Measurements from ENCODE around the gene IL22RA2.
"Not testable (repeated sequence)": the region's sequence is repeated elsewhere in the genome, so short reads cannot be mapped to it uniquely, and the experiment has no call there.

IL22RA2 gene

DNA sequence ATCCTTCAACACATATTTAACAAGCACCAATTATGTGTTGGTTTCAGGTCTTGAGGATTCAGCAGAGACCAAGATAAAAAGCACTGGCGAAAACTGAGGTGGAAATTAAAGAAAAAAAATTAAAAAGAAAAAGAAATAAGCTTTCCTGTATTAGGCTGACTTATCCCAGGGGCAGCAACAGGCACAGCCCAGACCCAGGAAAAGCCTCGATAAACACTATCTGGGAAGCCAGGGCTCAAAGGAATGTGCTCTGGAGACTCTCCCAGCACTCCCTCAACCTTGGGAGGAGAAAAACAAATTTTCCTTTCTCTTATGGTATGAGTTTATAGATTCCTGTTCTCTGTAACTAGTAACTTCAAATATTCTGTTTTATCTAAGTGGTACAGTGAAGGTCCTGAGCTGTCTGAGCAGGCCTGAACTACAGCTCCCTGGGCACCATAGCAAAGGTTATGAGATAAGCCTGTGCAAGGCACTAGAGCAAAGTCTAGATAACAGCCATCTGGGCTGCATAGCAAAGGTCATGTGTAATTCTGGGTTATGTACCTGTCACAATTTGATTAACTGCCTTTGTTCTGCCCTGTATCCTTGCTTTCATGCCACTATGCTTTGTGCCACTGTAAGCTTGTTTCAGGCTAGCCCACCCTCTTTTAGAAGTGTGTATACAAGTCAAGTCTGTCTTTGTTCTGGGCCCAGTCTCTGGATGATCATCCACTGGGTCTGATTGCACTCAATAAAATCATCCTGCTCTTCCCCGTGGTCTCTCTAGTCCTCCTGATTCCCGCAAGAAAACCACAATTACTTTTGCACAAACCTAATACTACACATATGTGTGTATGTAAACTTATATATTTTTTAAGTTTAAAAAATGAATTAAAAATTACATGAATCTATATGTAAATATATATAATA lies 54.0 kb downstream of the IL22RA2 start:
- no peak for DNase-seq

DNA sequence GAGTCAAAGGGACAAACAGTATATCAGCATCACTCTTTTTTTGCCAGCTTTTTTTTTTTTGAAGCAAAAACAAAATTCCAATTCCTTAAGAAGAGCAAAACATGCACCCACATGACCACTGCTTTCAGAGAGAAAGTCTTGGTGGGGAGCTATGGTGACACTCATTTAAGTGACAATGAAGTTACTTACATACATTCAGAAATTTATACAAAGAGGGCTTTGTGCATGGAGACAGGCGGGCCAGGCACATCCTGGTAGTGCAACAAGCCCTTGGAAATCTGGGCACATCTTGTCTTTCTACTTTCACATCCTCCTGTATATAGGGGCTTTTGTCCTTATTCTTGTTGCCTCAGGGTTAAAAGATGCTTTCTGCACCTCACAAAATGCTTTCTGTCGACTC lies 55.9 kb downstream of the IL22RA2 start:
- no peak for DNase-seq

DNA sequence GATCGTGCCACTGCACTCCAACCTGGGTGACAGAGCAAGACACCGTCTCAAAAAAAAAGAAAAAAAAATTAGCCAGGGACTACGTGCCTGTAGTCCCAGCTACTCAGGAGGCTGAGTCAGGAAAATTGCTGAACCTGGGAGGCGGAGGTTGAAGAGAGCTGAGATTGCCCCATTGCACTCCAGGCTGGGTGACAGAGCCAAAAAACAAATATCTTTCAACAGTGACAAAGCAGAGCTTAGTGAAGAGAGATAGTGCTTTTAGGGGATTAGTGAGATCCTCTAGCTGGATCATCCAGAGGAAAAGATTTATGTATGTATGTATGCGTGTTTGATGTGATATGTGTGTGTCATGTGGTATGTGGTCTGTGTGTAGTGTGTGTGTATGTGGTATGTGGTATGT lies 56.6 kb downstream of the IL22RA2 start:
- DNase-seq, result no peak

DNA sequence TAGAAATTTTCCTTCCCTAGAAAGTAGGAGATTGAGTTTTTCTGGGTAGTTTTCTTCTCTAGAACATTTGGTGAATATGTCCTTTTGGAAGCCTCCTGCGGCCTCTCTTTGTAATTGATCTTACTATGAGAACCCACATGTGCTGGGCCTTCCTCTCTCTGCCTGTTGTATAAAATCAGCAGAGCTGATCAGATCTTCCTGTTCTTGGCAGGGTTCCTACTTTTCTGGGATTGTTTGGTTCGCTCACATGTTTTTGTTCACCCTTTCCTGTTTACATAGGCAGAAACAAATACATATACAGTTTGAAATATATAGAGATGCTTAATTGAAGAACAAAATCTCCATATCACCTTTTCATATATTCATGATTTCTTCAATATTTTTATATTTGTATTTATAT lies 57.8 kb downstream of the IL22RA2 start:
- peak; percentile 29 for DNase-seq

DNA sequence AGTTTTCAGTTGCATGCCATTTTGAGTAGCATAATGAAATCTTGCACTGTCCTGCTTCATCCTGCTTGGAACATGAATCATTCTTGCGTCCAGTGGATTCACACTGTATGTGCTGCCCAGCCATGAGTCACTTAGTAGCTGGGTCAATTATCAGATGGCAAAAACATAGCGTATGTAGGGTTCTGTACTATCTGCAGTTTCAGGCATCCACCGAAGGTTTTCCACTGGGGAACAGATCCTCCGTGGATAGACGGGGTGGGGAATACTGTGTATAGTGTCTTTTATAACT lies 61.4 kb downstream of the IL22RA2 start:
- DNase-seq, result no peak

DNA sequence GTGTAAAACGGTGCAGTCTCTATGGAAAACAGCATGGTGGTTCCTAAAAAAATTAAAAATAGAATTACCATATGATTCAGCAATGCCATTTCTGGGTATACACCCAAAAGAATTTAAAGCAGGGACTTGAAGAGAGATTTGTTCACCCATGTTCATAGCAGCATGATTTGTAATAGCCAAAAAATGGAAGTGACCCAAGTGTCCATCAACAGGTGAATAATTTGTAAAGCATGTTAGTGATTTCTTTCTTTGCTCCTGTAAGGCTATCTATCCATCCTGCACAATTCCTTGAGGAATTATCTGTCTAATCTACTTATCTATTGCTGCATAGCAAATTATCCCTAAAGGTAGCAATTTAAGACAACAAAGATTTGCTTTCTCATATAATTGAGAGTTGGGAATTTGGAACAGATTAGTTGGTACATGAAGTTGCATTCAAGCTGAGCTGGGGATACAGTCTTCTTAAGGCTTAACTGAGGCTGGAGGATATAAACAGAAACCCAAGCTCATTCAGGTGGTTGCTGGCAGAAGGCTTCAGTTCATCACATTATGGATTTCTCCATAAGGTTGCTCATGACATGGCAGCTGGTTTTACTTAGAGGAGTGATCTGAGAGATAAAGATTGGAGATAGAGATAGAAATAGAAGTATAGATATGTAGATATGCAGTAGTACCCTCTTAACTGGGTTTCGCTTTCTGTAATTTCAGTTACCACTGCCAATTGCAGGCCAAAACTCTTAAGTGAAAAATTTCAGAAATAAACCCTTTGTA lies 62.0 kb downstream of the IL22RA2 start:
- DNase-seq, result no peak

DNA sequence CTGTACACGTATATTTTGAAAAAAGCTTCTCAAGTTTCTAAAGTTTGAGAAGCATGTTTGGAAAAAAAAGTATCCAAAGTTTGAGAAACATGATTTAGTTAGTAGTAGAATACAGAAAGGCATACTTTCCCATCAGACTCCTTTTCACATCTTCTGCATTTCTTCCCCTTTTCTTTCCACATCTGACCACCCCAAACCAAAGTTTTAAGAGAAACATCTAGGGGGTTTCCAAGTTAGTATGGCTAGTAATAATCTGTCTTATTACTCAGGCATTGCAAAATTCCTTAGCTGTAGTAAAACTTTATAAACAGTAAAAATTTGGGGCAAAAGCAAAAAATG lies 65.7 kb downstream of the IL22RA2 start:
- no peak for DNase-seq

DNA sequence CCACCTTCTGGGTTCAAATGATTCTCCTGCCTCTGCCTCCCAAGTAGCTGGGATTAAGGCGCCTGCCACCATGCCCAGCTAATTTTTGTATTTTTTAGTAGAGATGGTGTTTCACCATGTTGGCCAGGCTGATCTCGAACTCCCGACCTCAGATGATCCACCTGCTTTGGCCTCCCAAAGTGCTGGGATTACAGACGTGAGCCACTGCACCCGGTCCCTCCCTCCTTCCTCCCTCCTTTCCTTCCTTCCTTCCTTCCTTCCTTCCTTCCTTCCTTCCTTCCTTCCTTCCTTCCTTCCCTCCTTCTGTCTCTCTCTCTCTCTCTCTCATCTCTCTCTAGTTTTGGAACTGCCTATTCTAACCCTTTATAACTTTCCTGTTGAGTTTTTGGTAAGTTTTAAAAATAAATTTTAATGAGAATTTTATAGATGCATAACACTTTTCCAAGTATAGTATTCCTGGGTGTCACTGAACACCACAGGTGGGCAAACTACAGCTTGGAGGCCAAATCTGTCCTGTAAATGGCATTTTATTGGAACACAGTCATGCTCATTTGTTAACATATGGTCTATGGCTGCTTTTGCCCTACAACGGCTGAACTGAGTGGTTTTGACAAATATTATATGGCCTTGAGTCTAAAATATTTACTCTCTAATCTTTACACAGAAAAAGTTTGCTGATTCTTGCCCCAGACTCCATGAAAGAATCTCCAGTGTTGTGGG lies 66.2 kb downstream of the IL22RA2 start:
- DNase-seq, result not testable (repeated sequence)

DNA sequence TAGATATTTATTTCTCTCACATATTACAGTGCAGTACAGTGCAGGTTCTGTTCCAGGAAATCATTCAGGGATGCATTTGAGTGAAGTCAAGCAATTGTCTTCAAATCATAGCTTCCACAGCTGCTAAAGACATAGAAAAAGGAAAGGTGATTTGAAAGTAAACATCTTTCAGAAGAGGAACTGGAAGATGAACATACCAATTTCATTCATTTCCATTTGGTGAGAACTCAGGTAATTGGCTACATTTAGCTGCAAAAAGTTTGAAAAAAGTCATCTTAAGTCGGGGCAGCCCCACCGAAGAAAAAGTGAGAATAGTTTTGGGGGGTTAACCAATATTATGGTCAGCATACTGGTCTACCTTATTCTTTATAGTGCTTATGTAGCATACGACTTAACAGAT lies 67.3 kb downstream of the IL22RA2 start:
- no peak for DNase-seq

DNA sequence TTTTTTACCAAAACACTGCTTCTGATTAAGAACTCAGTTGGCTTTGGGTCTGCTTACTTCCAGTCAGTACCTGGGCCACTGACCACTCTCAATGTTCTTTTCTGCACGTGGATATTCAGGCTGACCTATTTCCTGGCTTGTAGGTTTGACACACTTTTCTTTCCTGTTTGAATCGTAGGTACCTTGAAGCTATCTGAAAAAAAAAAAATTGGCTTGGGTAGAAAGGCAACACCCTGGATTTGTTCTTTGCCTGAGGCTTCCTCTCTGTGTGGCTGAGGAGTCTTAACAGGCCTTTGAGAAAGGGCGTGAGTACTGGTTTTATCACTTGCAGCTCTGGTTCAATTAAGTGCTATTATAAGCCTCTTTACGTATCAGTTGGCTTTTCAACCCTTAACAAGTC lies 68.1 kb downstream of the IL22RA2 start:
- no peak for DNase-seq

DNA sequence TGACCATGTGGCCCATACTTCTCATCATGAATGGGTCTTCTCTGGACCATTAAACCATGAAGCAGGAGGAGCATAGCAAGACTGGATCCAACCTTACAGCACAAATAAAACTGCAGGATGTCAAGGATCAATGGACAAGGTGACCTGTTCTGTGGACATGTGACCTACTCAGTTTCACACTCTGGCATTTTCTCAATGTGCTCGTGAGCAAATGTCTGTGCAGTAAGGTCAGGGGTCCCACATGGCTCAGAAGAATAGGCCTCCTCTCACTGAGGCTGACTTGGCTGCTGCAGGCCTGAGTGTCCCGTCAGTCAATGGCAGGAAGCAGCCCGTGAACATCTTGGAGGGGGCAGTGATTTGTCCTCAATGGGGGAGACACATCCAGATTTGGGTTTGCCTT lies 68.5 kb downstream of the IL22RA2 start:
- DNase-seq, result no peak

DNA sequence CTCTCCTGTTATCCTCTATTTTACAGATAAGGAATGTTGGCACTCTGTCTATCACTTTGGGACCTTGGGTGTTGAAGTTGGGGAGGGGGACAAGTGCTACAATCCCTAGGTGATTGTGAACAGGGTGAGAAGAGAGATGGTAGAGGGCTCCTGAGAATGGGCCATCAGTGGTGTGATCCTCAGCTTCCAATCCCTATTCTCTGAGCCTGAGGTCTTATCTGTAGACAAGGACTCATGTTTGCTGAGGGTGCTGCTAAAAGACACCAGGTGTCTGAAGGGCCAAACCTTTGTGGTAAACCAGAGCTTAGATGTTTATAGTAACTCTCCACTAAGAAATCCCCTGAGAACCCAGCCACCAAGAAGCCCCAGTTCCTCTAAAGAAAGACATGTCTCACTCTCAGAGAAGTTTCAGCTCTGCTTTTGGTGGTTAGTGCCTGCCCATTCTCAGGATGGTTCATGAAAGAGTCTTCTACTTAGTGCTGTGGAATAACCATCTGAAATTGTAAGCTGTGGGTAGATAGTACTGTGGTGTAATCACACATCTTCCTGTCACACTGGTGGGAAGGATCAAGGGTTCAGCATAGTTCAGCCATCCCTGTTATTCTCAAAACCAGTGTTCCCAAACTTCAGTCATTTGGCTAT lies 70.5 kb downstream of the IL22RA2 start:
- no peak for DNase-seq

DNA sequence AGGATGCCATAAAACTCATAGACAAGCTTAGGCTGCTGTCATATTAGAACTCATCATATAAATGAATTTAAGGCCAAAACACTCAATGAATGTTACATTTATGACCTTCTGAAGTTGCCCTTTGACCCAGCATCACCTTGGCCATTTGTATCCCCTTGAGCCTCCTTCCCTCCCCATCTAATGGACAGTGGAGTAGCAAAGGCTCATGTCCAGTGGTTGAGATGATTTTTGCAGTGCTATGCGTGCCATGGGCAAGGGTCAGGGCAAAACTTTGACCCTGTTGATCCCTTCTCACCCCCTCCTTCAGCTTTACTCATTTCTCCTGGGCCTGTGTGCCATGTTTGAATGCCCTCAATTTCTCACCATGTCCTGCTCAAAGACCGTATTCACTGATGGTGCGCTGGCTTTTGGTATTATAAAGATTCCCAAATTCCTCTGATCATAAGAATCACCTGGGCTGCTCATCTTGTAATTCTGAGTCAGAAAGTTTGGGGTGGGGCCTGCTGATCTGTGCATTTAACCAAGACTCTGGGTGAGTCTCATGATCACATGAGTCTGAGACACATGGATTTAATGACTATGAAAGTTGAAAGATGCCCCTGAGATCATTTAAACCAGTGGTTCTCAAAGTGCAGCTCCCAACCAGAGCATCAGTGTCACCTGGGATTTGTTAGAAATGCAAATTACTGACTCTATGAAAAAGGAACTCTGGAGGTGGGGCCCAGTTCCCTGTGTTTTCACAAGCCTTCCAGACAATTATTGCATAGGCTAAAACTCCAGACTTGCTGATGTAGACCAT lies 71.2 kb downstream of the IL22RA2 start:
- DNase-seq, result no peak

DNA sequence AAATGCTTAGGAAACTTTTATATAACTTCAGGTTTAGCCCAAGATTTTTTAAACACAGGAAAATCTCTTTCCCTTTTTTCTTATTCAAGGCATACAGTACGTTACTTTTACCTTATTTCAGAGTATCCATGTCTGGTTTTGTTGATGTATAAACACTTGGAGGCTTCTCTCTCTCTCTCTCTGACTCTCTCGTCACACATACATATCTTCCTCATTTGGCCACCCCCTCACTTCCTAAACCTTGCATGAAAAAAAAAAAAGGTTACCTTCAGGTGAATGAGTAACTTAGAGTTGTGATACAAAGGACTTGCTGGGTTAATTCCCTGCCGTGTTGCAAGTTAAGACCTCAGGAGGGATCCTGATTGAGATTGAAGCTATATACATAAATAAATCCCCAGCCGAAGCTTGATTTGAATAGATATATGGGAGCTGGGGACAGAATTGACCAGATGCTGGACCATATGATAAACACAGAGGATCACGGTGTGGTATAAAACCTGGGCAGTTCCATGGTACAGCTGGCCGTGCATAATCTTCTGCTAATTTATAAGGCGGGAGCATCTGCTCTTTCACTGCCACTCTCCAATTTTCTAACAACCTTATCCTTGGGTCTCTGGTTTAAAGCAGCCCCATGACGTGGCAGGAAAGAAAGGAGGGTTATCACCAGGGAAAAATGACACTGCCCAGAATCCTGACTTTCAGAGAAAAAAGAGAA lies 73.6 kb downstream of the IL22RA2 start:
- DNase-seq, result peak; percentile 24

DNA sequence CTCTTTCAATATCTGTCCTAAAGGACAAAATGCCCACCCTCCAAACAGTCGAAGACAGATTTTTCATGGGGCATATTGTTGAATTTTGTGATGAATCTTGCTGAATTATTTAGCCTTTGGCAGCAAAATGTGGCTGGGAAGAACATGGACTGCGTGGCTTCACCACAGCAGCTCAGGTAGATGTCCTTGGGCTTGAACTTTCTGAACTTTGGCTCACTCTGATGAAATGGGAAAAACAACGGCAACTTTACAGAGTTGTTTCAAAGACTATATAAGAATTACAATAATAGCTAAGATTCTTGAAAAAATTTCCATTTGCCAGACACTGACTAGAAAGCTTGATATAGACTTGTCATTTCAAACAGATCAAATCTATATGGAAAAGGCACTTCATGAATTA lies 75.9 kb downstream of the IL22RA2 start:
- no peak for DNase-seq

DNA sequence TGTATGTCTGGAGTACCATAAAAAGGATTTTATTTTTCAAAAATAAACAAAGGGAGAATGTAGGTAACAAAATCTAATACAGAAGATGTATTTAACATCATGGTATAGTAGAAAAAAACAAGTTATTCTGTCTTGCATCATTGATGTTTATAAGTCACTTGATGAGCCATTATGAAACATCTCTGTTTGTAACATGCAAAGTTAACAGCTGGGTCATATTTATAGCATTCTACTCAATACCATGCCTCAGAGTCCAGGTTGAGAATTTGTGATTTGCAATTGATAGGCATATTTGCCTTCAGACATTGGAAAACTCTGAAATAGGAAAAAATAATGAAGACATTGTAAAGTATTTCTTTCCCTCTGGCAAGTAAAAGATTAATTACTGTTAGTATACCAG lies 76.4 kb downstream of the IL22RA2 start:
- no peak for DNase-seq

DNA sequence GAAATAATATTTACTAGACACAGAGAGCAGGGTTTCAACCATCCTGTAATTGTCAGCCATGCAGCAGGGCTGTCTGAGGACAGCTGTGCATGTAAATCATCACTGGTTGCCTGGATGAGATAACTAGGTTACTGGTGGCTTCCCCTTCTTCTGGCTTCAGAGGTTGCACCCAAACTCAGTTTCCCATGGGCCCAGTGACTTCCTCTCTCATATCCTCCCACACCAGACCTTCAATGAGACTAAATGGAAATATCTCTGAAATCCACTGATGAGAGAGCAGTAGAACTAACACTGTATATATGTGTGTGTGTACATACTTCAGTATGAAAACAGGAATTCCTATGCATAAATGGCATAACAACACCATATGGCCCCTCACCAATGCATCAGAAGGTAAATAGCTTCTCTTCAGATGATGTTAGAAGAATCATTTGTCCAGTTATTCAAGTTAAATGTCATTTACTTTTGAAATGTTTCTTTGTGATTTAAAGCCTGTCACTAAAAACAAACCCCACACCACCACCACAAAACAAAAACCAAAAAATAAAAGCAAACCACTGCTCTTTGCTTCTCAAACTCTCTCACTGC lies 77.7 kb downstream of the IL22RA2 start:
- DNase-seq, result no peak

DNA sequence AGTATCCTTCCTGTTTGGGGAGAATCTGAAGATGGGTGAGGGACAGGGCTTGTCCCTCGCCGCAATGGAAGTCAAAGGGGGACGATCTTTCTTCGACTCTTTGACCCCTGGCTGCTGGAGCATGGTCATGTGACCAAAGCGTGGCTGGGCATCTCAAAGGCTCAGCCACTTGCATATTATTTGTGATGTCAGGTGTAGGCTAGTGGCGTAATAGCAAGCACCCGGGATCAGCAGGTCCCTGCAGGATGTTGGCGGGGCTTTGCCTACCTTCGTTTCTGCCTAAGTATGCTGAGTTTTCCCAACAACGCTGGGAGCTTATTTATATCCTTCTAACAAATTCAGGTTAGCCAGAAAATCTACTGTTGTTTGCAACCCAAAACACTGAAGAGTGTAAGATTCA lies 78.4 kb downstream of the IL22RA2 start:
- DNase-seq, result no peak

DNA sequence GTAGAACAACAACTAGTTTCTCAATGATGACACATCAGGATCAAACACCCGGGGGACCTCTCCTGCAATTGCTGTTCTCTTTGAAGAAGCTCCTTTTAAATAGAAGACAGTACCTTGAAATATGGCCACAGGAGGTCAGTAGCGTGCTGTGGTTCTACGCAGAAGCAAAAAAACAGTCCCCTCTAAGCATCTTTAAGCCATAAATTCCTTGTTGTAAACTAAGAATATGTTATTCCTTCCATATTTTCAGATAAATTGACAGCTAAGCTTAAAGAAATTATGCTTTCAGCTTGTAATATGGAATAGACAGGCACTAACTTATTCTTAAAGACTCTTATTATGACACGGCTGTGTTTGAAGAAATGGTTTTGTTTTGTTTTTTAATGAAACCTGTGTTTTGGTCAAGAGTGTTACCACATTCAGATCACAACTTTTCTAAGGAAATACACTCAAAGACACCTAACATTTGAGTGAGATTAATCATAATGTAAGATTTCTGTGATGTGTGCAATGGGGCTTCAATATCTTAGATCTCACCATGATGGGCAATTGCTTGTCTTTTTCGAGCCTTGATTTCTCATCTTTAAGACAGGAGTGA lies 78.9 kb downstream of the IL22RA2 start:
- peak; percentile 75 for DNase-seq

All from DMS53 (cell line).